ENCODE measurements around the gene RASGRP4. TPM values are rescaled to one million over a fixed set of nuclear protein-coding genes. Genes with fewer than 3 reads are reported as not detected.

The RASGRP4 gene
- total RNA-seq, 1 experiment from 2014 or later = not detected

- no peaks in the 10 kb centered on the region for H3K36me3 ChIP-seq (ENCODE audit: low read depth, low read length)
- no peak overlapping the region for H3K4me2 ChIP-seq (ENCODE audit: low read length)
- no peaks in the 10 kb centered on the region for H4K20me1 ChIP-seq (ENCODE audit: low read length)
- no peak overlapping the region for H3K27ac ChIP-seq (ENCODE audit: low read length)
- H2AFZ ChIP-seq (ENCODE audit: low read length) = no peak overlapping the region
- no peak for ATAC-seq
- intact Hi-C loops (cut with micrococcal nuclease) = loop anchor here (10.0 kb wide), 1 partner anchor 550 kb away; no protein-coding TSS in a partner anchor
- H3K27me3 ChIP-seq (ENCODE audit: low read length) = no peaks in the 10 kb centered on the region
- ChIA-PET CTCF (no interaction called here), POLR2A (ENCODE audit: unreplicated experiment) (no interaction called here)
- BruUV-seq (replicated peaks) = no TSS peak
- TF ChIP-seq EZH2phosphoT487 (IDR thresholded peaks at IDR 0.05; ENCODE audit: borderline replicate concordance, low read length) = no peak
- no peak for TF ChIP-seq EZH2 (IDR thresholded peaks at IDR 0.05; ENCODE audit: low read length, unreplicated experiment)
- no peak for TF ChIP-seq CTCF (conservative IDR thresholded peaks at IDR 0.05; ENCODE audit: low read depth, low read length)
- H3K4me3 ChIP-seq (ENCODE audit: low read length) = no peak overlapping the region
- DNase-seq = no peak
- no peaks in the 10 kb centered on the region for H3K9me3 ChIP-seq (ENCODE audit: low read length)
- no peaks in the 10 kb centered on the region for H3F3A ChIP-seq (ENCODE audit: low read length, unreplicated experiment)
- H3K9me2 ChIP-seq (replicated peaks; ENCODE audit: low read length) = no peaks in the 10 kb centered on the region
- peaks cover 8% of the 10 kb centered on the region; the same call in 1 of the 2 replicates for H3K4me1 ChIP-seq (ENCODE audit: insufficient read depth, low read length)
- H3K79me2 ChIP-seq (ENCODE audit: low read length) = 0 out of 2 replicates have a peak, but pooled peaks cover 4% of the 10 kb centered on the region
- no peak overlapping the region for H3K9ac ChIP-seq (ENCODE audit: low read length)
Measured at GRCh38 chr19:38405276-38405675, 20.7 kb downstream of the RASGRP4 start.

GRCh38 chr19:38404858-38405257 lies 21.2 kb downstream of the RASGRP4 start:
- Histone ChIP-seq H3K36me3 (ENCODE audit: low read depth, low read length) (no peaks in the 10 kb centered on the region), H3K27me3 (ENCODE audit: low read length) (no peaks in the 10 kb centered on the region), H3K9me3 (ENCODE audit: low read length) (no peaks in the 10 kb centered on the region), H3F3A (ENCODE audit: low read length, unreplicated experiment) (no peaks in the 10 kb centered on the region), H3K4me3 (ENCODE audit: low read length) (no peak overlapping the region), H2AFZ (ENCODE audit: low read length) (no peak overlapping the region), H3K27ac (ENCODE audit: low read length) (no peak overlapping the region), H3K4me2 (ENCODE audit: low read length) (no peak overlapping the region), H3K4me1 (ENCODE audit: insufficient read depth, low read length) (peaks cover 8% of the 10 kb centered on the region; the same call in 1 of the 2 replicates), H4K20me1 (ENCODE audit: low read length) (no peaks in the 10 kb centered on the region), H3K9me2 (replicated peaks; ENCODE audit: low read length) (no peaks in the 10 kb centered on the region), H3K79me2 (ENCODE audit: low read length) (0 out of 2 replicates have a peak, but pooled peaks cover 4% of the 10 kb centered on the region), H3K9ac (ENCODE audit: low read length) (no peak overlapping the region)
- TF ChIP-seq EZH2 (IDR thresholded peaks at IDR 0.05; ENCODE audit: low read length, unreplicated experiment) = no peak
- no peak for TF ChIP-seq EZH2phosphoT487 (IDR thresholded peaks at IDR 0.05; ENCODE audit: borderline replicate concordance, low read length)
- no peak for TF ChIP-seq CTCF (conservative IDR thresholded peaks at IDR 0.05; ENCODE audit: low read depth, low read length)
- intact Hi-C loops (cut with micrococcal nuclease) = loop anchor here (10.0 kb wide), 1 partner anchor 550 kb away; no protein-coding TSS in a partner anchor
- no peak for ATAC-seq
- POLR2A ChIA-PET (ENCODE audit: unreplicated experiment) = no interaction called here
- CTCF ChIA-PET = no interaction called here
- DNase-seq = no peak
- no TSS peak for BruUV-seq (replicated peaks)

- intact Hi-C loops (cut with micrococcal nuclease) = loop anchor here (1.0 to 10.0 kb wide), 2 partner anchors 231 to 552 kb away; no protein-coding TSS in a partner anchor
- no TSS peak for BruUV-seq (replicated peaks)
- no peaks in the 10 kb centered on the region for H3K9me3 ChIP-seq (ENCODE audit: low read length)
- peak within 1 kb of the TSS; percentile 94 for H3K4me3 ChIP-seq (ENCODE audit: low read length)
- H3K79me2 ChIP-seq (ENCODE audit: low read length) = 0 out of 2 replicates have a peak, but pooled peaks cover 4% of the 10 kb centered on the region
- no peaks in the 10 kb centered on the region for H3F3A ChIP-seq (ENCODE audit: low read length, unreplicated experiment)
- peak; percentile 74 for TF ChIP-seq CTCF (conservative IDR thresholded peaks at IDR 0.05; ENCODE audit: low read depth, low read length)
- TF ChIP-seq EZH2 (IDR thresholded peaks at IDR 0.05; ENCODE audit: low read length, unreplicated experiment) = no peak
- peak within 1 kb of the TSS; percentile 81 for H3K9ac ChIP-seq (ENCODE audit: low read length)
- peak within 1 kb of the TSS; percentile 93 for H2AFZ ChIP-seq (ENCODE audit: low read length)
- H3K27me3 ChIP-seq (ENCODE audit: low read length) = no peaks in the 10 kb centered on the region
- H3K4me1 ChIP-seq (ENCODE audit: insufficient read depth, low read length) = peaks cover 8% of the 10 kb centered on the region; the same call in 1 of the 2 replicates
- DNase-seq = peak; percentile 94
- no peaks in the 10 kb centered on the region for H4K20me1 ChIP-seq (ENCODE audit: low read length)
- ATAC-seq = peak; percentile 94
- no peaks in the 10 kb centered on the region for H3K36me3 ChIP-seq (ENCODE audit: low read depth, low read length)
- peak within 1 kb of the TSS; percentile 90 for H3K4me2 ChIP-seq (ENCODE audit: low read length)
- H3K27ac ChIP-seq (ENCODE audit: low read length) = no peak within 1 kb of the TSS
- POLR2A ChIA-PET (ENCODE audit: unreplicated experiment) = interaction anchor here (0.6 to 1.6 kb wide), 6 partner anchors 15 to 627 kb away, joined by 3 to 11 read pairs (median 6); partner anchors contain the start of genes GGN and PSMD8
- CTCF ChIA-PET = interaction anchor here (0.6 to 1.6 kb wide), 16 partner anchors 13 to 465 kb away, joined by 3 to 26 read pairs (median 5); partner anchors contain the start of genes EIF3K and GGN
- H3K9me2 ChIP-seq (replicated peaks; ENCODE audit: low read length) = no peaks in the 10 kb centered on the region
Measured at GRCh38 chr19:38402967-38403674, 22.9 kb downstream of the RASGRP4 start, which contains the start of gene FAM98C. Gene FAM98C (plus strand): TSS chr19:38403093. CDS start chr19:38403154, 61 bp downstream.

Measured in PC-3 (cell line).